Stimulated activated CD4-positive, alpha-beta T cell treated with anti-CD3 and anti-CD28 coated beads, Interleukin-4, amount 100 ng/mL, for 24 hours (primary cell): ENCODE measurements around the gene FABP3.
"Not testable (repeated sequence)": the region's sequence is repeated elsewhere in the genome, so short reads cannot be mapped to it uniquely, and the experiment has no call there.

Experiments
- DNase-seq: peaks from one replicate; pipeline ENCODE4 v3.0.0-alpha.2; 2020

The FABP3 gene

GRCh38 chr1:31397360-31398095, 24.7 kb upstream of the FABP3 start:
- DNase-seq, result no peak

GRCh38 chr1:31396633-31397351, 23.9 kb upstream of the FABP3 start:
- DNase-seq, result no peak

DNA sequence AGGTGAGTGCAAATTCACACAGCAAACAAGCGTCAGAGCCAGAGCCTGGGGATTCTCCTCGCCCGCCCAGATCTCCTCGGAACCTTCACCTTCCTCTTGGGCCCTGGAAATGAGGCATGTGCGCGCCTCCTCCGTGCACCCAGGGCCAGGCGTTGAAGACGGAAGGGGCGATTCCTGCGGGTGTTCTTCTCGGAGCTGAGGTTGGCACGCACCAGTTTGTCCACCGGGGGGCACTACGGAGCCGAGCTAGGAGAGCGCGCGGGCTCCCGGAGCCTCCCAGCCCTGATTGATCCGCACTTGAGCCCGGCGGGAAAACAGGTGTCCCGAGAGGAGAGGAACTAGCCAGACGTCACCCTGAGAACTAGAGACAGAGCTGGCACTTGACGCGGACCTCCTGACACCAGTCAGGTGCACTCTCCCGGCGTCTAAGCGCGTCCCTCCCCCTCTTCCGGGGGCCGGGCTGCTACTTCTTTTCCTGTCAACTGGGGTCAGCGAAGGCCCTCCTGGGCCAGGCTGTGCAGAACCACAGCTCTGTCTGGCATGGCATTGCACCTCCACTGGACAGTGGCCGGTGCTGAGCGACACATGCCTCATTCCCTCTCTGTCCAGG, 21.8 kb upstream of the FABP3 start:
- peak; percentile 83 for DNase-seq

- DNase-seq, result no peak
These were observed 20.6 kb upstream of the FABP3 start for GRCh38 chr1:31393463-31393862.

DNA sequence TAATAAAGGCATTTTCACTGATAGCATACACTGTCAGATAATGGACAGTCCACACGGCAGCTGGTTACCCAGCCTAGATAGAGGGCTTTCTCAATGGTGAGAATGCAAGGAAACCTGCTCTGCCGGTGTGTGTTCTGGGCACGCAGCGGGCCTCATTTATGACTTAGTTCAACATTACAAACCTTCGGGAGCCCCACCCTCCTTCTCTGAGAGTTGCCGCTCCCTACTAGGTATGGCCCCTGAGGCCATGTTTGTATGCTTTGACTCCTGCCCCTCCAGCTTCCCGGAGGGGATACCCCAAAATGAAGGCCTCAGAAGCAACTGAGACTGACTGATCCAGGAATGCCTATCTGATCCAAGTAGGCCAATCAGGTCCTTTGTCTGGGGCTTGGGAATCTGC, 17.2 kb upstream of the FABP3 start:
- DNase-seq, result no peak

DNA sequence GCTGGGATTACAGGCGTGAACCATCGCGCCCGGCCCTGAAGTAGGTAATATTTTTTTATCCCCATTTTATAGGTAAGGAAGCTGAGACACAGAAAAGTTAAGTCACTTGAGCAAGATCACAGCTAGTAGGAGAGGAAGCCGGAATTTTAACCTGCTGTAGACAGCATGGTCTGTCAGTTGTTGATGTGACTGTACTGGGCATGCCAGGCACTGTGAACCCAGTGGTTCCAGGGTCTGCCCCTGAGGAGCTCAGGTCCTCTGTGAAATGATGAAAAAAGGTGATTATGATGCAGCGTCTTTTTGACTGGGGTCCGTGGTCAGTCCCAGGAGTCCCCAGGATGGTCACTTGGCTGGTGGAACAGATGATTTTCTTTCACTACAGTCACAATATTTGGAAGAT, 16.7 kb upstream of the FABP3 start:
- DNase-seq, result no peak

DNA sequence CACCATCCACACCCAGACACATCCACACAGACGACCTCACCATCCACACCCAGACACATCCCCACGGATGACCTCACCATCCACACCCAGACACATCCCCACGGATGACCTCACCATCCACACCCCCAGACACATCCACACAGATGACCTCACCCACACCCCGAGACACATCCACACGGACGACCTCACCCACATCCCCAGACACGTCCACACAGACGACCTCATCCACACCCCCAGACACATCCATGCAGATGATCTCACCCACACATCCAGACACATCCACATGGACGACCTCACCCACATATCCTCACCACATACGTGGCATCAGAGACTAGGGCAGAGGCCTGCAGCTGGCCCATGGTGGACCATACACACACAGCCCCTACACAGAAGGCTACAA, 14.7 kb upstream of the FABP3 start:
- DNase-seq, result no peak

- DNase-seq, result not testable (repeated sequence)
These were observed 13.8 kb upstream of the FABP3 start for GRCh38 chr1:31386576-31387243.

DNA sequence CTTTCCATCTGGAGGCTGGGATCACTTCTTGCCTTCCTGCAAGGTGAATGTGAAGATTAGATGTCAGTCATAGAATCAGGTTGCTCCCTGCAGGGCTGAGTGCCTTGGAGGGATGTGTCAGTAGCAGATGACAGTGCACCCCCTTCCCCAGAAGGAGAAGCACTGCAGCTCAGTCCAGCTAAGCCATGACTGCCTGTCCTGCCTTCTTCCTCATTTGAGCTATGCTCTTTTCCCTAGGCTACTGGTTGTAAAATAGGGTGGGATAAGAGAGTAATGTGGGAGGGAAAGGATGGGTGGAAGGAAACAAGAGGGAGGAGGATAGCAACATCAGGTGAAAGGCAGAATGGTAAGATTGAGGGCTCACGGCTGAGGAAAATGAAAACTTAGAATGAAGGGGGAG, 11.1 kb upstream of the FABP3 start:
- no peak for DNase-seq

DNA sequence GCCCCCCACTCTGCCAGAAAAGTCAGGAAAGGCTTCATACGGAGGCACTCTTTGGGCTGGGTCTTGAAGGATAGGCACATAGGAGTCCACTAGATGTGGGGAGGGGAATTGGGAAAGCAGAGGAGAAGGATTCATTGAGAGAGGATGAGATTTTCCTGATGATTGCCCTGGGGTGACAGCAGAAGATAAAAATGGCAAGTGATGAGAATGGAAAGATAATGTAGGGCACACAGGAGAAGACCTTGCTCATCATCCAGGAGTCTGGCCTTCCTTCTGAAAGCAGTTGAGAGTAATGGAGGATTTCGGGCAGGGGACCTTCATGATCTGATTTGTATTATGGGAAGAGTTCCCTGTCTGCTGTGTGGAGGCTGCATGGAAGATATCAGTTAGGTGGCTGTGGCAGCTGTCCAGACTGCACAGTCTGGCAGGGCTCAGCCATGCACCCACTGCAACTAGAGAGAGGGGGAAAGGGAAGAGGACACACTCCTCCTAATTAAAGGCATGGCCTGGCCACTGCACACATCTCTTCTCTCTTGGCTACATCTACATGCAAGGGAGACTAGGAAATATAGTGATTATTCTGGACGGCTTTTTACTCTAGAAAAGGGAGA, 9.6 kb upstream of the FABP3 start:
- no peak for DNase-seq

GRCh38 chr1:31381394-31382294, 8.8 kb upstream of the FABP3 start:
- DNase-seq, result no peak

DNA sequence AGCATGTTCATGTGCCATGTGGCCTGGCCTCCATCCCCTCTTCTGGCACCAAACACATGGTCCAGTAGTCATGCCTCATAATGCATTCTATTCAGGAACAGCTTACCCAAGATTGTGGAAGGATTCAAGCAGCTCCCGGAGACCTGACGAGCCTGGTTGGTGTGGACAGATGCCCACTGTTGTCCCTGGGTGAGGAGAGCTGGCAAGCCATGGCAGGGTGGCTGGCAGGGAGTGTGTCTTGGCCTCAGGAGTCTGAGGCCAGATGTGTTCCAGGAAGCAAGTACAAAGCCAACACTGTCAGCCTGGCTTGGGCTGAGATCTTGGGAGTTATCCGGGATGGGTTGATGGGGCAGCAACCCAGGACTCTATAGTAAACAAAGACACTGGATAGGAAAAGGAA, 7.3 kb upstream of the FABP3 start:
- no peak for DNase-seq

- DNase-seq, result no peak
These were observed 5.1 kb upstream of the FABP3 start for GRCh38 chr1:31378001-31378400.

DNA sequence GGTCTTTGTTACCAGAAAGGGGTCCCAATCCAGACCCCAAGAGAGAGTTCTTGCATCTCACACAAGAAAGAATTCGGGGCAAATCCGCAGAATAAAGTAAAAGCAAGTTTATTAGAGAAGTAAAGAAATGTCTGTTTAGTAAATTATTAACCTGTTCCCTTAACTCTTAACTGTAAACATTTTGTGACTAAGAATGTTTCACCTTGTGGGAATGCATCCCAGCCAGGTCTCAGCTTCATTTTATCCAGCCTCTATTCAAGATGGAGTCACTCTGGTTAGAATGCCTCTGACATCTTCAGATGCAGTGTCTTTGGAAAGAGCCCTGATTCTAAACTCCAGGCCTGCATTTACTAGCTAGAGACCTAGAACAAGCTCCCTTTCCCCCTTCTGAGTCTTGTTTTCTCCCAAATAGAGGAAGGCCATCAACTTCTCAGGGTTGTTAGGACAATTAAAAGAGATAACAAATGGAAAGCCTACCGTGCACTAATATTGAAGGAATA, 4.5 kb upstream of the FABP3 start:
- DNase-seq, result no peak

- DNase-seq, result no peak
These were observed 3.7 kb upstream of the FABP3 start for GRCh38 chr1:31376375-31377134.

GRCh38 chr1:31374511-31375196, 1.8 kb upstream of the FABP3 start:
- no peak for DNase-seq

- no peak for DNase-seq
These were observed 1.1 kb upstream of the FABP3 start for GRCh38 chr1:31373897-31374486.

- DNase-seq, result no peak
These were observed 173 bp downstream of the FABP3 start for GRCh38 chr1:31372751-31373055.

DNA sequence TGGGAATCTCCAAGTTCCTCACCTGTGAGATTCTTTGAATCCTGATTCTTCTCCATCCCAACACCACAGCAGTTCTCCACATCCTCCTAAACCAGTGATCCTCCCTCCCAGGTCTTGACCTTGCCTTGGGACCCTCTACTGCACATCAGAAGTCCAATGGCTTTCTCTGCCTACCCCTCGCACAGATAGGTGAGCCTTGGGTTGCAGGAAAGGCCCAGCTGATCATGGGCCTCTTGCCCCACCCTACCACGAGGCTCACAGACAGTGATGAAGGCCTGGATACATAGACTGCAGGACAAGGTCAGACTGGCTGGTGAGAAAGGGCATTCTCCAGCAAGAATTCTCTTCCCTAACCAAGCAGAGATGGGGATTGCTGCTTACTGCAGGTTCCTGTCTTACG, 825 bp downstream of the FABP3 start:
- no peak for DNase-seq
